Measurements from ENCODE around the gene HRC.
"Not testable (repeated sequence)": the region's sequence is repeated elsewhere in the genome, so short reads cannot be mapped to it uniquely, and the experiment has no call there.

Gene HRC

DNA sequence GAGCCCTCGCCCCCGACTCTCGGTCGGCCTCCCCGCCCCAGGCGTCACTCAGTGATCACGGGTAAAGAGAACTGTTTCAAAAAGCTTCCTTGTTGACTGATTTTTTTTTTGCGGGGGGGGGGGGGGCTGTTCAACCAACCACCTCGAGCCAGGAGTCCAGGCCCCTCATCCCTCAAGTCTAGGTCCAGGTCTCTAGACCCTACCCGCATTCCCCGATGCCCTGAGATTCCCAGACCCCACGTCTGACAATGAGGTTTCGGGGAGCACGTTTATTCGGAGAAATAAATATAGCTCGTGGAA, 4.3 kb downstream of the HRC start:
- peak overlapping the region; percentile 75 for H3K4me3 ChIP-seq (ENCODE audit: low read depth, low read length)
- TF ChIP-seq, protein P1, sequence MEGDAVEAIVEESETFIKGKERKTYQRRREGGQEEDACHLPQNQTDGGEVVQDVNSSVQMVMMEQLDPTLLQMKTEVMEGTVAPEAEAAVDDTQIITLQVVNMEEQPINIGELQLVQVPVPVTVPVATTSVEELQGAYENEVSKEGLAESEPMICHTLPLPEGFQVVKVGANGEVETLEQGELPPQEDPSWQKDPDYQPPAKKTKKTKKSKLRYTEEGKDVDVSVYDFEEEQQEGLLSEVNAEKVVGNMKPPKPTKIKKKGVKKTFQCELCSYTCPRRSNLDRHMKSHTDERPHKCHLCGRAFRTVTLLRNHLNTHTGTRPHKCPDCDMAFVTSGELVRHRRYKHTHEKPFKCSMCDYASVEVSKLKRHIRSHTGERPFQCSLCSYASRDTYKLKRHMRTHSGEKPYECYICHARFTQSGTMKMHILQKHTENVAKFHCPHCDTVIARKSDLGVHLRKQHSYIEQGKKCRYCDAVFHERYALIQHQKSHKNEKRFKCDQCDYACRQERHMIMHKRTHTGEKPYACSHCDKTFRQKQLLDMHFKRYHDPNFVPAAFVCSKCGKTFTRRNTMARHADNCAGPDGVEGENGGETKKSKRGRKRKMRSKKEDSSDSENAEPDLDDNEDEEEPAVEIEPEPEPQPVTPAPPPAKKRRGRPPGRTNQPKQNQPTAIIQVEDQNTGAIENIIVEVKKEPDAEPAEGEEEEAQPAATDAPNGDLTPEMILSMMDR (IDR thresholded peaks at IDR 0.05; ENCODE audit: low read depth, low read length) = no peak

DNA sequence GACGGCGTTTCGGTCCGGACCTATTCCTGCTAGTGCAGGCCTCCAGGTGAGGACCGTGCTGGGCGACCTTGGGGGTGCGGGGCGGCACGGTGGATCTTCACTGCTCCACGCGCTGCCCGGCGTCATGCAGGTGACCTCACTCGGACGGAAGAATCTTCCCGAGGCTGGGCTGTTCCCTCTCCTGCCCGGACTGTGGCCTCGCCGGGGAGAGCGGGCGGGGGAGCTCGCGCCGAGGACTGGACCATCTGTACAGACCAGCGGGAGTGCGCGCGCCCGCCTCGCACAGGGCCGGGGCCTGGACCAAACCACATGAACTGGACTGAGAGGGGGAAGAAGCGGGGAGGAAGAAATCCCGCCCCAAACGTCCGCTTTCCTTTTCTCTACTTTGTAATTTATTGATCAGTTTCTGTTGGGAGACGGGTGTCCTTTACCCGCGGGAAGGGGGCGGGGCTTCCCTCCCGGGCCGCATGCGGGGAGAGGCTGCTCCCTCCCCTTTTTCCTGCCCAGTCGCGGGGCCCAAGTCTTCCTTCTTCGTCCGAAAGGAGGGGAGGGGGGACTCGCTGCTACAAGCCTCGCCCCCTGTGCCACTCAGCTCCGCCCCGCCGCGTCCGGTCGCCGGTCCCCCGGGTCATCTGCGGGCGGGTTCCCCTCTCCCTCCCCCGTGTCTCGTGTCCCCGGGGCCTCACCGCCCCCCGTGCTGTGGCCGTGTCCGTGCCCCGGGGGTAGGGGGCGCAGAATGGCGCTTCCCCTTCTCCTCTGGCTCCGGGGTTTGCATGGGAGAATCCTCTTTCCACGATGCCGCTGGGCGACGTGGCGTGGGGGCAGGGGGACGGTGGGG, 4.9 kb downstream of the HRC start:
- TF ChIP-seq, protein P1 (IDR thresholded peaks at IDR 0.05; ENCODE audit: low read depth, low read length) = no peak
- peak overlapping the region; percentile 75 for H3K4me3 ChIP-seq (ENCODE audit: low read depth, low read length)

DNA sequence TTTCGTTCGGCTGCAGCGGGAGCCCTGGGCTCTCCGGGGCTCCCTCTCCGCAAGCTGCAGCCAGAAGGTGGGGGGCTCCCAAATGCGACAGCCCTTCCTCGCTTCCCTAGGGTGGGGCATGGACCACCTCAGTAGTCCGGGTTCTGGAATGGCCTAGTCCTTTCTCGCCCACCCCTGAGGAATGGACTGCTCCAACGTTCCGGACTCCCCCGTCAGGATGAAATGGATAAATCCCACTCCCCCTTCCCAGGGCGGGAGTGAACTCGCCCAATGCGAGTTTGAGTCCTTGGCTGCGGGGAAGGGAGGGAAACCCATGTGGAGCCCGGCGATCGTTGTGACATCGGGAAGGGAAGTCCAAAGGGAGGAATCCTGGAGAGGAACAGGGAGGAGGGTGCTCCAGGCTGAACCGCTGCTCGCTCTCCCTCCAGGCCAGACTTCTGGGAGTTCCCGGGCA, 5.5 kb downstream of the HRC start:
- H3K4me3 ChIP-seq (ENCODE audit: low read depth, low read length) = peak overlapping the region; percentile 75
- TF ChIP-seq, protein P1 (IDR thresholded peaks at IDR 0.05; ENCODE audit: low read depth, low read length) = no peak

DNA sequence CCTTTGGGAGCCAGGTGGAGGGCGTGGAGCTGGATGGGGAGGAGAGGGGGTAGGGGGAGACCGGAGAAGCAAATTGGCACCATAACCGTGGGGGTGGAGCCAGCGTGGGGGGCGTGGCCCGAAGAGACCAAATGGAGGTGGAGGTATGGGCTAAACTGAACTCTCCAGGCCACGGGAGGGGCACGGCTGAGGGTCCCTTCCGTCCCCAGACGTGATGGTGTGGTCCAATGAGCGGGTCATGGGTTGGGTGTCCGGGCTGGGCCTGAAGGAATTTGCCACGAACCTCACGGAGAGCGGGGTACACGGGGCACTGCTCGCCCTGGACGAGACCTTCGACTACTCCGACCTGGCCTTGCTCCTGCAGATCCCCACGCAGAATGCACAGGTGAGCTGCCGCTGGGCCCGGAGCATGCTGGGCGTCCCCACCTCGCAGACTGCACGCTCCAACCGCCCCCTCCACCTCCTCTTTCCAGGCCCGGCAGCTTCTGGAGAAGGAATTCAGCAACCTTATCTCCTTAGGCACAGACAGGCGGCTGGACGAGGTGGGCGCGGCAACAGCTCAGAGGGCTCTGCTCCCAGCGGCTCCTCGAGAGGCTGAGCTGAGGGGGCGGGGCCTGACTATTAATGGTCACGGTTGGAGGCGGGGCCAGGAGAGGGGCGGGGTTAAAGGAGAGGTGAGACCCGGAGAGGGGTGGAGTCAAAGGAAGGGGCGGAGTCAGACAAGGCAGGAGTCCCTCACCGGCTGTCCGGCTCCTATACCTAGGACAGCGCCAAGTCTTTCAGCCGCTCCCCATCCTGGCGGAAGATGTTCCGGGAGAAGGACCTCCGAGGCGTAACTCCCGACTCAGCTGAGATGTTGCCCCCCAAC, 6.2 kb downstream of the HRC start:
- TF ChIP-seq, protein P1 (IDR thresholded peaks at IDR 0.05; ENCODE audit: low read depth, low read length) = no peak

DNA sequence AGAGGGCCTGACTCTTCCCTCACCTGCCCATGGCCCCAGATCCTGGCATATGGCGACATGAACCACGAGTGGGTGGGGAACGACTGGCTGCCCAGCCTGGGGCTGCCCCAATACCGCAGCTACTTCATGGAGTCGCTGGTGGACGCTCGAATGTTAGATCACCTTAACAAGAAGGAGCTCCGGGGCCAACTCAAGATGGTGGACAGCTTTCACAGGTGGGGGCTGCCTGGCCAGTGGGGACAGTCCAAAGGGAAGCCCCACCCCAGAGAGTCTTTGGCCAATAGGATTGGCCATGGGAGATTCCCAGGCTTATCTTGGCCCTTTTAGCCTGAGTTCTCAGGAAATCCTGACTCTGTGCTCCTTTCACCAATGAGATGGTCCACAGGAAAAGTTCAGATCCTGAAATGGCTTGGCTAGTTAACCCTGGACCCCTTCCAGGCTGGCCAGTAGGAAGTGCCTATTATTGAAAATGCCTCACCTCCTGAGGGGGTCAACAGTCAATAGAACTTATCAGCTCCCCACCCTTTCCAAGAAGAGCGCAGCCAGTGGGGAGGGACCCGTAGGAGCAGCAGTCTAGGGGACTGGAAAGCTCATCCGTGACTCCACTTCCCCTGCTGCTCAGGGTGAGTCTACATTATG, 7.0 kb downstream of the HRC start:
- TF ChIP-seq, protein P1 (IDR thresholded peaks at IDR 0.05; ENCODE audit: low read depth, low read length) = no peak
- H3K4me3 ChIP-seq (ENCODE audit: low read depth, low read length) = no peak overlapping the region

More for the DNA sequence above, 6.2 kb downstream of the HRC start:
- H3K4me3 ChIP-seq (ENCODE audit: low read depth, low read length) = peak overlapping the region; percentile 75

DNA sequence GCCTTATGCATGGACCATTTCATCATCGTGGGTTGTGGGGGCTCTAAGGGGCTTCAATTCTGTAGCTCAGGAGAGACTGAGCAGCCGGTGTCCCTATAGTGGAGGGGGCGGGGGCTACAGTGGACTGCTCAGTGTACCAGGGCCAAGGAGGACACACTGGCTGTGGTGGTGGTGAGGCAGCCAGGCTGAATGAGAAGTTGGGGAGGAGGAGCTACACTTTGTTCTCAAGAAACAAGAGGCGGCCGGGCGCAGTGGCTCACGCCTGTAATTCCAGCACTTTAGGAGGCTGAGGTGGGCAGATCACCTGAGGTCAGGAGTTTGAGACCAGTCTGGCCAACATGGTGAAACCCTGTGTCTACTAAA, 8.8 kb downstream of the HRC start:
- H3K4me3 ChIP-seq (ENCODE audit: low read depth, low read length) = not testable (repeated sequence)

DNA sequence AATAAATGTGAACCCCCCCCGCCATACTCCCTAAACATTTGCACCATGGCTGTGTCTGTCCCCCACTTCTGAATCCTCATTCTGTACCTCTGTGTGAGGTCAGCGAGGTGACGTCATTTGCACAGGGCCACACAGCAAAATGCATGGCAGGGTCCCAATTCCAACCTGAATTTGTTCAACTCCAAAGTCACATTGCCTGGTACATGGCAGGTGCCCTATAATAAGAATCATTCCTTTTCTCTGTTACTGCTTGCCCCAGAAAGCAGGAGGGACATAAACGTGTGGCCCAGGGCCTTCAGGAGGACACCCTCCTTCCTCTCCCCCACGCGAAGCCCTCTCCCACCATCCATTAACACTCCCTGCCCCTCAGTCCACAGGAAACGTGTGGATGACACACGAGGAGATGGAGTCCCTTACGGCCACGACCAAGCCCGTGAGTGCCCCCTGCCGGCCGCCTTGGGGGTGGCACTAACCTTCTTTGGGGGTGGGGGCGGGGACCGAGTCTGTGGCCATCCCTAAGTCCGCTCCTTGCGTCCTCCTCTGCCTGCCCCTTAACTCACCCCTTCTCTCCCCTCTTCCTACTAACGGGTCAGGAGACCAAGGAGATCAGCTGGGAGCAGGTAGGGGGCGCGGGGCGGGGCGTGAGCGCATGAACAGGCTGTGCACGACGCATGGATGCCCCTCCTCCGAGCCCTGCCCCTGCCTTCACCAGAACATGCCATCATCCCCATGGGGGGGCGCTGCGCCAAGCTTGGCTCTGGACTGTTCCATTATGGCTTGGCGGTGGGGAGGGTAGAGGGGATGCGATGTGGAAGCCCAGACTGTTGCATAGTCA, 9.4 kb downstream of the HRC start:
- TF ChIP-seq, protein P1 (IDR thresholded peaks at IDR 0.05; ENCODE audit: low read depth, low read length) = peak; percentile 76
- H3K4me3 ChIP-seq (ENCODE audit: low read depth, low read length) = peak overlapping the region; percentile 44; the same call in 1 of the 2 replicates
